ENCODE data around the gene ACBD6. TPM values are rescaled to one million over a fixed set of nuclear protein-coding genes. Genes with fewer than 3 reads are reported as not detected.

The ACBD6 gene
- total and polyA plus RNA-seq, 4 donors, result 8.3 to 17.3 (median 14.0) TPM

DNA sequence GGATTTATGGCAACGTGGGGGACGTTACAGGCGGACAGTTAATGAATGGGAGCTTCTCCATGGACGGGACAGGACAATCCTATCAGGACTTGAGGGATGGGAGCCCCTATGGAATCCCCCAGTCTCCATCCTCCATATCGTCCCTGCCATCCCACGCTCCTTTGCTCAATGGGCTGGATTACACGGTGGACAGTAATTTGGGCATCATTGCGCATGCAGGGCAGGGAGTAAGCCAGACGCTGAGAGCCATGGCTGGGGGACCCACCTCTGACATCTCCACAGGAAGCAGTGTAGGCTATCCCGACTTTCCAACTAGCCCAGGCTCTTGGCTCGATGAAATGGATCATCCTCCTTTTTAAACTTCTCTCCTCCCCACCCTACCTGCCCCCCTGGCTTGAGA lies 228.2 kb downstream of the ACBD6 start (continued):
- TF ChIP-seq NR2F2 (IDR thresholded peaks at IDR 0.05), result no peak

GRCh38 chr1:180273066-180273465 lies 229.3 kb downstream of the ACBD6 start:
- Histone ChIP-seq H3K27me3 (ENCODE audit: control insufficient read depth in 4 of 4, insufficient read depth in 4 of 4, low read length in 3 of 4) (no peaks in the 10 kb centered on the region), H3K4me1 (ENCODE audit: control insufficient read depth in 4 of 4, insufficient read depth in 4 of 4, low read length in 3 of 4) (peaks cover 3 to 8% (median 7%) of the 10 kb centered on the region in 4 donors), H3K27ac (ENCODE audit: low read depth in 1 of 2, low read length in 2 of 2) (no peak overlapping the region), H3K4me3 (ENCODE audit: low read depth in 1 of 3, low read length in 3 of 3) (no peak overlapping the region), H3K9me3 (ENCODE audit: control insufficient read depth in 4 of 4, low read length in 3 of 4) (no peaks in the 10 kb centered on the region), H3K9ac (ENCODE audit: low read depth in 1 of 2, low read length in 2 of 2) (no peak overlapping the region), H3K36me3 (ENCODE audit: control insufficient read depth in 4 of 4, insufficient read depth in 3 of 4, low read depth in 1 of 4, low read length in 3 of 4) (no peaks in the 10 kb centered on the region)
- no peak for DNase-seq (ENCODE audit: low spot score)
- 96% methylated on average over 2 of the region's 2 CpGs for whole genome bisulfite sequencing
- TF ChIP-seq NR2F2 (IDR thresholded peaks at IDR 0.05) (no peak), EGR1 (IDR thresholded peaks at IDR 0.05; ENCODE audit: low read depth in 2 of 2) (no peak), TAF1 (conservative IDR thresholded peaks at IDR 0.05) (no peak), ZBTB33 (IDR thresholded peaks at IDR 0.05) (no peak), RXRA (IDR thresholded peaks at IDR 0.05) (no peak), FOXA1 (IDR thresholded peaks at IDR 0.05) (no peak), REST (IDR thresholded peaks at IDR 0.05) (no peak), RAD21 (IDR thresholded peaks at IDR 0.05) (no peak), HNF4A (conservative IDR thresholded peaks at IDR 0.05) (no peak), FOXA2 (IDR thresholded peaks at IDR 0.05) (no peak), ATF3 (IDR thresholded peaks at IDR 0.05) (no peak), JUND (IDR thresholded peaks at IDR 0.05) (no peak), HNF4G (IDR thresholded peaks at IDR 0.05) (no peak), GABPA (IDR thresholded peaks at IDR 0.05 in 1 of 2, conservative IDR thresholded peaks at IDR 0.05 in 1 of 2) (no peak), YY1 (IDR thresholded peaks at IDR 0.05) (no peak), SP1 (IDR thresholded peaks at IDR 0.05) (no peak)
- TF ChIP-seq, protein P1, sequence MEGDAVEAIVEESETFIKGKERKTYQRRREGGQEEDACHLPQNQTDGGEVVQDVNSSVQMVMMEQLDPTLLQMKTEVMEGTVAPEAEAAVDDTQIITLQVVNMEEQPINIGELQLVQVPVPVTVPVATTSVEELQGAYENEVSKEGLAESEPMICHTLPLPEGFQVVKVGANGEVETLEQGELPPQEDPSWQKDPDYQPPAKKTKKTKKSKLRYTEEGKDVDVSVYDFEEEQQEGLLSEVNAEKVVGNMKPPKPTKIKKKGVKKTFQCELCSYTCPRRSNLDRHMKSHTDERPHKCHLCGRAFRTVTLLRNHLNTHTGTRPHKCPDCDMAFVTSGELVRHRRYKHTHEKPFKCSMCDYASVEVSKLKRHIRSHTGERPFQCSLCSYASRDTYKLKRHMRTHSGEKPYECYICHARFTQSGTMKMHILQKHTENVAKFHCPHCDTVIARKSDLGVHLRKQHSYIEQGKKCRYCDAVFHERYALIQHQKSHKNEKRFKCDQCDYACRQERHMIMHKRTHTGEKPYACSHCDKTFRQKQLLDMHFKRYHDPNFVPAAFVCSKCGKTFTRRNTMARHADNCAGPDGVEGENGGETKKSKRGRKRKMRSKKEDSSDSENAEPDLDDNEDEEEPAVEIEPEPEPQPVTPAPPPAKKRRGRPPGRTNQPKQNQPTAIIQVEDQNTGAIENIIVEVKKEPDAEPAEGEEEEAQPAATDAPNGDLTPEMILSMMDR (IDR thresholded peaks at IDR 0.05; ENCODE audit: low read depth, low read length, missing input control), result no peak
- TF ChIP-seq, protein P2, sequence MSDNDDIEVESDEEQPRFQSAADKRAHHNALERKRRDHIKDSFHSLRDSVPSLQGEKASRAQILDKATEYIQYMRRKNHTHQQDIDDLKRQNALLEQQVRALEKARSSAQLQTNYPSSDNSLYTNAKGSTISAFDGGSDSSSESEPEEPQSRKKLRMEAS (IDR thresholded peaks at IDR 0.05), result no peak

Measured in liver (tissue), 9 donors.